D721Med (cell line): ENCODE results near the gene SDK1.

ENCODE experiments used
- DNase-seq: peaks from one replicate; pipeline ENCODE4 v3.0.0; 2011; ENCODE audit warnings: low spot score; ENCODE audit not compliant: insufficient read length
- FAIRE-seq: peaks from 2 replicates; lab custom pipeline; 2011; peaks lifted over from hg19 to GRCh38; lab: Jason Lieb, UNC
- CTCF ChIP-seq: IDR thresholded peaks from 2 replicates; pipeline ENCODE4 v1.5.1; 2012; ENCODE audit warnings: mild to moderate bottlenecking, control low read depth; ENCODE audit not compliant: insufficient read depth; ENCODE audit errors: missing control alignments

Gene SDK1

GRCh38 chr7:4221043-4221442, 920.0 kb downstream of the SDK1 start:
- no peak for TF ChIP-seq CTCF
- no peak for FAIRE-seq

GRCh38 chr7:4222676-4223075, 921.6 kb downstream of the SDK1 start:
- FAIRE-seq (no peak), DNase-seq (no peak)
- no peak for TF ChIP-seq CTCF

More at GRCh38 chr7:4221043-4221442, 920.0 kb downstream of the SDK1 start:
- DNase-seq: no peak

- DNase-seq (no peak), FAIRE-seq (no peak)
- TF ChIP-seq CTCF: no peak
These were observed 924.3 kb downstream of the SDK1 start for GRCh38 chr7:4225361-4225771.

GRCh38 chr7:4225881-4226523, 925.0 kb downstream of the SDK1 start:
- no peak for TF ChIP-seq CTCF
- DNase-seq (no peak), FAIRE-seq (no peak)

- no peak for FAIRE-seq
- DNase-seq: no peak
These were observed 925.5 kb downstream of the SDK1 start for GRCh38 chr7:4226524-4226882.

GRCh38 chr7:4227105-4228010, 926.3 kb downstream of the SDK1 start:
- no peak for TF ChIP-seq CTCF
- no peak for FAIRE-seq
- no peak for DNase-seq

More at GRCh38 chr7:4226524-4226882, 925.5 kb downstream of the SDK1 start:
- TF ChIP-seq CTCF: no peak
